OCI-LY7 (cell line): ENCODE measurements around the gene PIM3. TPM values are rescaled to one million over a fixed set of nuclear protein-coding genes. Genes with fewer than 3 reads are reported as not detected.

ENCODE experiments used
- BruUV-seq: library from RNA; stranded (reverse); fragments of 400-500 nt; replicated peaks from 2 replicates; lab custom pipeline; 2021; lab: Mats Ljungman, UMichigan
- CTCF ChIA-PET: fragments of 300-600 bp; sonication (Branson Sonifier 250); formaldehyde crosslinking; loops from one replicate; lab custom pipeline; 2022; ENCODE audit warnings: antibody characterized with exemption; ENCODE audit not compliant: unreplicated experiment; lab: Charles Lee
- POLR2A ChIA-PET: fragments of 300-600 bp; sonication (Branson Sonifier 250); formaldehyde crosslinking; loops from one replicate; lab custom pipeline; 2022; ENCODE audit warnings: antibody characterized with exemption; lab: Charles Lee
- DNase-seq: peaks from one replicate; pipeline ENCODE4 v3.0.0-alpha.2; 2015; ENCODE audit warnings: low spot score
- H2AFZ ChIP-seq: fragments of 200-600 bp; sonication (generic), shearing (Covaris generic); 2 replicates; pipeline ENCODE4 v1.6.1; 2014; ENCODE audit warnings: mild to moderate bottlenecking, antibody characterized with exemption, low read length, moderate library complexity
- H3K27ac ChIP-seq: fragments of 200-600 bp; sonication (generic); 2 replicates; pipeline ENCODE4 v1.5.1; 2014; ENCODE audit warnings: mixed run types, low read depth, mild to moderate bottlenecking, moderate library complexity, low read length, inconsistent platforms; ENCODE audit not compliant: poor library complexity, severe bottlenecking
- H3K36me3 ChIP-seq: fragments of 200-600 bp; sonication (generic); 2 replicates; pipeline ENCODE4 v1.6.1; 2014; ENCODE audit warnings: mild to moderate bottlenecking, antibody characterized with exemption, low read length, moderate library complexity, mixed read lengths; ENCODE audit not compliant: insufficient read depth
- H3K4me1 ChIP-seq: fragments of 200-600 bp; sonication (generic); 2 replicates; pipeline ENCODE4 v1.5.1; 2014; ENCODE audit warnings: mild to moderate bottlenecking, low read length; ENCODE audit not compliant: insufficient read depth, poor library complexity, severe bottlenecking
- H3K4me2 ChIP-seq: fragments of 200-600 bp; sonication (generic); 2 replicates; pipeline ENCODE4 v1.6.1; 2014; ENCODE audit warnings: mild to moderate bottlenecking, low read length
- H3K4me3 ChIP-seq: fragments of 200-600 bp; sonication (generic); 2 replicates; pipeline ENCODE4 v1.5.1; 2014; ENCODE audit warnings: mild to moderate bottlenecking, low read depth, low read length; ENCODE audit not compliant: poor library complexity, severe bottlenecking
- H3K79me2 ChIP-seq: fragments of 200-600 bp; sonication (generic); 2 replicates; pipeline ENCODE4 v1.6.1; 2016; ENCODE audit warnings: low read depth, mild to moderate bottlenecking, low read length, moderate library complexity, mixed read lengths; ENCODE audit not compliant: insufficient read depth
- H3K9me2 ChIP-seq: fragments of 200-600 bp; sonication (generic); 2 replicates; pipeline ENCODE4 v1.6.1; 2016; ENCODE audit warnings: mild to moderate bottlenecking, low read length, mixed read lengths; ENCODE audit not compliant: insufficient read depth
- H3K9me3 ChIP-seq: fragments of 200-600 bp; sonication (generic); 2 replicates; pipeline ENCODE4 v1.6.1; 2014; ENCODE audit warnings: mild to moderate bottlenecking, mixed run types, low read length, mixed read lengths
- H4K20me1 ChIP-seq: fragments of 200-600 bp; sonication (generic); 2 replicates; pipeline ENCODE4 v1.6.1; 2014; ENCODE audit warnings: mild to moderate bottlenecking, antibody characterized with exemption, low read length, moderate library complexity, mixed read lengths; ENCODE audit not compliant: insufficient read depth
- CTCF ChIP-seq: fragments of 200-600 bp; sonication (generic); conservative IDR thresholded peaks from 2 replicates; pipeline ENCODE4 v1.5.1; 2014; ENCODE audit warnings: mild to moderate bottlenecking, antibody characterized with exemption, low read length, moderate library complexity, mixed read lengths
- EZH2phosphoT487 ChIP-seq: fragments of 200-600 bp; sonication (generic); IDR thresholded peaks from 2 replicates; pipeline ENCODE4 v1.6.1; 2018; ENCODE audit warnings: low read depth, borderline replicate concordance, mild to moderate bottlenecking, mixed run types, antibody characterized with exemption, low read length, moderate library complexity, mixed read lengths
- intact Hi-C: fragments of 100-400 bp; cut with micrococcal nuclease; formaldehyde crosslinking; loops from one replicate; pipeline ENCODE4 v1.10.0; 2022; ENCODE audit not compliant: unreplicated experiment
- total RNA-seq, 2 experiments: library from RNA; depleted of rRNA in 1 of 2; stranded (reverse); fragments of >200 nt in 1 of 2; shearing (Covaris generic) in 1 of 2; gene quantifications; 2 replicates each; pipeline ENCODE4 v1.2.3, GENCODE V29; 2014 to 2022

PIM3 gene
- total RNA-seq, 2 experiments from 2014 or later, result 60.5 to 81.7 TPM

GRCh38 chr22:49959782-49960158, 802 bp upstream of the PIM3 start:
- intact Hi-C loops, result loop anchor here (1.0 kb wide), 2 partner anchors 23 to 28 kb away; no protein-coding TSS in a partner anchor
- TSS peak; percentile 91 for BruUV-seq
- no peak overlapping the region for H2AFZ ChIP-seq

GRCh38 chr22:49961005-49961600, 531 bp downstream of the PIM3 start:
- H3K4me3 ChIP-seq, result peak overlapping the region; percentile 98
- DNase-seq, result peak; percentile 65
- CTCF ChIA-PET, result no interaction called here
- H3K4me1 ChIP-seq, result peaks cover 40% of the 10 kb centered on the region
- peak overlapping the region; percentile 66 for H3K27ac ChIP-seq
- POLR2A ChIA-PET, result no interaction called here
- H3K9me2 ChIP-seq, result no peaks in the 10 kb centered on the region
- no TSS peak for BruUV-seq
- H3K79me2 ChIP-seq, result peaks cover 32% of the 10 kb centered on the region; the same call in 1 of the 2 replicates
- no peak overlapping the region for H2AFZ ChIP-seq
- no peaks in the 10 kb centered on the region for H3K9me3 ChIP-seq
- no peaks in the 10 kb centered on the region for H4K20me1 ChIP-seq
- peaks cover 45% of the 10 kb centered on the region for H3K36me3 ChIP-seq
- peak overlapping the region; percentile 76 for H3K4me2 ChIP-seq
- TF ChIP-seq CTCF (no peak), EZH2phosphoT487 (no peak)
- intact Hi-C loops, result no loop called here

More at GRCh38 chr22:49959782-49960158, 802 bp upstream of the PIM3 start:
- Histone ChIP-seq H3K4me2 (peak overlapping the region; percentile 88), H4K20me1 (no peaks in the 10 kb centered on the region), H3K4me3 (peak overlapping the region; percentile 98), H3K36me3 (peaks cover 37% of the 10 kb centered on the region), H3K9me3 (no peaks in the 10 kb centered on the region), H3K4me1 (peaks cover 35% of the 10 kb centered on the region), H3K9me2 (no peaks in the 10 kb centered on the region), H3K27ac (peak overlapping the region; percentile 64), H3K79me2 (peaks cover 32% of the 10 kb centered on the region; the same call in 1 of the 2 replicates)
- ChIA-PET CTCF (no interaction called here), POLR2A (interaction anchor here (0.6 kb wide), 1 partner anchor 438 kb away, joined by 5 read pairs; no protein-coding TSS in a partner anchor)
- no peak for DNase-seq
- TF ChIP-seq CTCF (0 out of 2 replicates have a peak, but pooled peaks have one; percentile 16), EZH2phosphoT487 (no peak)

DNA sequence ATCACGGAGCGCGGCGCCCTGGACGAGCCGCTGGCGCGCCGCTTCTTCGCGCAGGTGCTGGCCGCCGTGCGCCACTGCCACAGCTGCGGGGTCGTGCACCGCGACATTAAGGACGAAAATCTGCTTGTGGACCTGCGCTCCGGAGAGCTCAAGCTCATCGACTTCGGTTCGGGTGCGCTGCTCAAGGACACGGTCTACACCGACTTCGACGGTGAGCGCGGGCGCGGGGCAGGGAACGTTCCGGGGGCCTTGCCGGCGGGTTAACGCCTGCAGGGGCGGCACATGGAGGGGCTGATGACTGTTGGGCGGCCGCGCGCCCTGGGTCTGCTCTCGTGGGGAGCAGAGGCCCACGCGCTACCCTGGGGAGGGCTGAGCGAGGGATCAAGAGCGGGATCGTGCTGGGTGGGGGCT, 1.0 kb downstream of the PIM3 start:
- Histone ChIP-seq H3K36me3 (peaks cover 45% of the 10 kb centered on the region), H4K20me1 (no peaks in the 10 kb centered on the region), H2AFZ (no peak overlapping the region), H3K4me3 (peak overlapping the region; percentile 98), H3K4me2 (peak overlapping the region; percentile 76), H3K9me3 (no peaks in the 10 kb centered on the region), H3K27ac (peak overlapping the region; percentile 66), H3K79me2 (peaks cover 32% of the 10 kb centered on the region; the same call in 1 of the 2 replicates), H3K9me2 (no peaks in the 10 kb centered on the region), H3K4me1 (peaks cover 45% of the 10 kb centered on the region)
- BruUV-seq, result no TSS peak
- CTCF ChIA-PET, result no interaction called here
- intact Hi-C loops, result no loop called here
- POLR2A ChIA-PET, result no interaction called here
- no peak for TF ChIP-seq CTCF
- no peak for TF ChIP-seq EZH2phosphoT487
- DNase-seq, result no peak
